AML-193 (cell line): ENCODE measurements around the gene ZIM2.

Source experiments
- DNase-seq, 2 experiments: peaks; one replicate each; lab custom pipeline; 2025; lab: John Stamatoyannopoulos, UW

Gene ZIM2

DNA sequence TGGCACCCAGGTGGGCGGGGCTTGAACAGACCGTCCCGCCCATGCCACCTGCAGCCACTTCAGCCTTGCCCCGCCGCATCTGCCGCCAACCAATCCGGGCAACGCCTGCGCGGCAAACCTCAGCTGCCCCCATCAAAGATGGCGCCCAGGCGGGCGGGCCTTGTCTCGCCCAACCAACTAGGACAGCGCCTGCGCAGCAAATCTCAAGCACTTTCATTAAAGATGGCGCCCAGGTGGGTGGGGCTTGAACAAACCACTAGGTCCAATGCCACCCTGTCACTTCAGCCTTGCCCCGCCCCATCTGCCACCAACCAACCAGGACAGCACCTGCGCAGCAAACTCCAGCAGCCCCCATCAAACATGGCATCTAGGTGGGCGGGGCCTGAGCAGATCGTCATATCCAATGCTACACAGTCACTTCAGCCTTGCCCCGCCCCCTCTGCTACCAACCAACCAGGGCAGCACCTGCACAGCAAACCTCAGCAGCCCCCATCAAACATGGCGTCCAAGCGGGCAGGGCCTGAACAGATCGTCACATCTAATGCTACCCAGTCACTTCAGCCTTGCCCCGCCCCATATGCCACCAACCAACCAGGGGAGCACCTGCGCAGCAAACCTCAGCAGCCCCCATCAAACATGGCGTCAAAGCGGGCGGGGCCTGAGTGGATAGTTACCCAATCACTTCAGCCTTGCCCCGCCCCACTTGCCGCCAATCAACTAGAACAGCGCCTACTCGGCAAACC is 1.4 kb downstream of the ZIM2 start:
- DNase-seq = no peak

DNA sequence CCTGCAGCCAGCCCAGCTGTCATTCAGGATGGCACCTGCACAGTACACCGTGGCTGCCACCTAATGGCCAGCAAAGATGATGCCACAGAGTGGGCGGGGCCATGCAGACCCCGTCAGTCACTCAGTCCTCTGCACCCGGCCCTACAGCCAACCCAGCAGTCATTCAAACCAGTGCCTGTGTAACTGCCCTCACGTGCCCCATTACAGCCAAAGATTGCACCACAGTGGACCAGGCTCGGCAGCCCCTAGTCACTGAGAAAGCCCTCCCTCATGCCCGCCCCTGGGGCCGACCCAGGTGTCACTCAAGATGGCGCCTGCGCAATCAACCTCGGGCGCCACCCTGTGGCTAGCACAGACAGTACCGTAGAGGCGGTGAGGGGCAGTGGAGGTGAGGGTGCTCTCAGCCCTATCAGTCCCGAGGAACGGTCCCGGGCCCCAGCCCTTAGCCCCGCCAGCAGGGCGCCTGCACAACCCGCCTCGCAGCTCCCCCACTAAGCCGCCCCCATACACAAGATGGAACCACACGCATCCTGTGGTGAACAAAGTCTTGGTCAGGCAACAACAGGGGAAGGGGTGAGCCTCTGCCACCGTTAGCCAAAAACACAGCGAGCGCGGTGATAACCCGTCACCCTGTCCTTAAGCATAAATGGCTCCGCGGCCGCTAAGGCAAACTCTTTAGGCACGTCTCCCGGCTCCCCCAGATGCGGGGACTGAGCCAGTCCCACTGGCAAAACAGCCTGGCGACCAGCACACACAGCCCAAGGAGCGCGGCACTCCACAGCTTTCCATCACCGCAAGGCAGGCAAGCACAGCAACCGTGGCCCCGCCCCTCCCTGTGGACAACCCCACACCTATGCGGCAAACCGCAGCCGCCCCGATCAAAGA is 2.3 kb downstream of the ZIM2 start:
- no peak for DNase-seq

DNA sequence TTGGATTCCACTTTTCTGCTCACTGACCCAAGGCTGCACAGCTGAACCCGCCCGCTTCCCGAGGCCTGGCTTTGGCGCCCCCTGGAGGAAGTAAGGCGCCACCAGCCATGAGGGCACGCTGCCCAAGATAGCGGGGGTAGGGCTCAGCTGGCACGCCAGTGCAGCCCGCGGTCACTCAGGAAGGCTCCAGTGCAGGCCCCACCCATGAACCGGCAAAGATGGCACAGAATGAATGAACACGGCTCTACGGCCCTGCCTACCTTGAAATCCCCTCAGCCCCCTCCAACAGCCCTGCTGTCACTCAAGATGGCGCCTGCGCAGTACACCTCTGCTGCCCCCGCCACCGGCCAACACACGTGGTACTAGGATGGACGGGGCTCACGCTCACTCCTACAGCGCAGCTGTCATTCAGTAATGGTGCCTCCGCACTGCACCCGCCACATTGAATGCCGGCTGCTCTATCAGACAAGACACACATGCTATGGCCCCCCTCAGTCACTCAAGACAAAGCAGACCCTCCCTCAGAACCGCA is 3.0 kb downstream of the ZIM2 start:
- no peak for DNase-seq

DNA sequence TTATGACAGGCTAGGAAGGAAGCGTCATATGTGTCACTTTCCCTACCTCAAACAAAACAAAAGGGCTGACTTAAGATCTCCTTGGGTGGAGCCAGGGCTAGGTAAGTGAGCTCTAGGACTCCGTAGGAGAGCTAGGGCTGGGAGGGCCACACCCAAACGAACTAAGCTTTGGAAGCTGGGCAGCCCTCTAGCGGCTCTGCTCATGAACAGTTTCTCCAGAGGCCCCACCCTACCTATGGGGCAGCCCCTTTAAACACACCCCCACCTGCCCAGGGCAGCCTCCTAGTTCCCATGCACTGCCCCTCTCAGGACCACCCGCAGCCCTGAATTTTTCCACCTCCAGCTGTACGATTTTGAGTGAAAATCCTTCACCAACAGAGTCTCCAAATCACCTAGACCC is 3.5 kb downstream of the ZIM2 start:
- no peak for DNase-seq

DNA sequence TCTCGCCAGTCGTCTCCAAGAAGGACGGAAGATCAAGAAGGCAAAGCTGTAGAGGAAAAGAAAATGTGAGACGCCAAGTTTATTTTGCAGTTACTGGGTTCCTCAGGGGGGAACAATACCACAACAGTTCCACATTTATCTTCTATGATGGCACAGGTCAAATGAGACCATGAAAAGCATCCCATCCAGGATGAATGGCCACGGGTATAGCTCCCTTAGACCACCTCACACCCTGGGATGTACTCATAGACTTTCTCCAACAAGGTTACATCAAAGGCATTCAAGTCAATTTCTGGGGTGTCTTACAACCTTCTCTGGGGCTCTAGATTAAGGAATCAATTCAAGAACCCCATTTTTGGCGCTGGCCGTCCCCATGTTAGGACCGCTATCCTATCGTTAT is 4.5 kb downstream of the ZIM2 start:
- DNase-seq = no peak

DNA sequence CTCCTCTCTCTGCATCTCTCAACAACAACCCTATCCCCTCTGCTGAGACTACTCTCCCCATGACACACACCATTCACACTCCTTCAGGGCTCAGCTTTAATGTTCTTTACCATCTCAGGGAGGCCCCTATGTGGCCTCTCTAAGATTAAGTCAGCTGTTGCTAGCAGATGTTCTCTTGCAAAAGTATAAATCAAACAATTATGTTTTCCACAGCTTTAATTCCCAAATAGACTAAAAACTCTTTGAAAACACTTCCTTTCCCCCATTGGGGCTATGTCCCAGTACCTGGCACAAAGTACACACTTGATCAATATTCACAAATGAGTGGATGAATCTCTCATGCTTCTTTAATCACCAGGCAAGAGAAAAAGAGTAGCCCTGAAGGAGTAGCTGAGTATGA is 5.1 kb downstream of the ZIM2 start:
- DNase-seq = no peak

DNA sequence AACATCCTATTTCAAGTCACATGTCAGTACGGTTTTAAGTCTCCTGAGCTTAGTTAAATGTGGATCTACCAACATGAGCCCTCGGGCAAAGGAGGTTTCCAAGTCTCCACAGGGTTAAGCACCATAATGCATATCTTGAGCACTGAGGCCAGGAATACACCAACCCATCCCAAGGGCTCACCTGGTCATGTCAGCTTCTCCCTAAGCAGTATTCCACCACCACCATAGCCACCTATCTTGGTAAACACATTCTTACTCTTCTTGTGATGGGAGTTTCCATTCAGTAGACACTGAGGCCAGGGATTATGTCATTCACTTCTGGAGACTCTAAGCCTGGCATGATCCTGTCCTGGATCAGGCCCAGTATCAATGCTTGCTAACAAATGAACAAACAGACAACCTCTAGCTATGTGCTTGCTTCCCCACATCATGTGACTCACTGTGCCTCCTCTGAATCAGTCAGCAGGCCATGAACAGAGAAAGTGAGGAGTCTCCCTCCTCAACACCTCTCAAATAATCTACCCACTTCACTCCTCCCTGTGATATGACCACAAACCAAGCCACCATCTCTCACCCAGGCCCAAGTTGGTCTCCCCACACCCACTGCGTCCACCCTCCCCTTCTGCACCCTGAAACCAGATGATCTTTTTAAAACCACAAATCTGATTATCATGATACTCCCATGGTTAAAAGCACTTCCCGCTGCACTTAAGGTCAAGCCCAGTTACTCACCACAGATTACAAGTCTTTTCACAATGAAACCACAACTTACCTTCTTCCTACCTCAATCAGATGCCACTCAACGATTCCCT is 5.8 kb downstream of the ZIM2 start:
- no peak for DNase-seq

DNA sequence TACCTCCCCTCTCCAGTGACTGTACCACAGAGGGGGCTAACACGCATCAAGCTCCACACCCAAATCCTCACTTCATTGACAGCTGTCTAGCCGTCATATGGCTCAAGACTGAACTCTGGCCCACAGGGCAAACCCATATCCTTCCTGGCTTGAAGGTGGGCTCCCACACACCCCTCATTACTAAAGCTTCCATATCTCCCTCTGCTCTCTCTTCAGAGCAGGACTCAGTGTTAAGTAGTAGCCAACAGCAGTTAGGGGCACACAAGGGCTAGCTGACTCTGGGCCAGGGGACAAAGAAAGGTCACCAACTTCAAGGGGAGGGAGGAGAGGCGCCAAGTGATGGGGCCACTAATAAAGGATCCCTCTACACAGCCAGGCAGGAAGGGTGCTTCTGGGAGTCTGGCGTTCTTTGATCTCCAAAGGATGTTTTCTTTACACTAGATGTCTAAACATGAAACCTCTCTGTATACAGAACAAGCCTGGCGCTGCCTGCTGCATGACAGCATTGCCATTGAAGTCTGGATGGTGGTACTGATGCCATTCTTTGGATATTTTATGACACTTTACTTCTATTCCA is 8.1 kb downstream of the ZIM2 start:
- no peak for DNase-seq

DNA sequence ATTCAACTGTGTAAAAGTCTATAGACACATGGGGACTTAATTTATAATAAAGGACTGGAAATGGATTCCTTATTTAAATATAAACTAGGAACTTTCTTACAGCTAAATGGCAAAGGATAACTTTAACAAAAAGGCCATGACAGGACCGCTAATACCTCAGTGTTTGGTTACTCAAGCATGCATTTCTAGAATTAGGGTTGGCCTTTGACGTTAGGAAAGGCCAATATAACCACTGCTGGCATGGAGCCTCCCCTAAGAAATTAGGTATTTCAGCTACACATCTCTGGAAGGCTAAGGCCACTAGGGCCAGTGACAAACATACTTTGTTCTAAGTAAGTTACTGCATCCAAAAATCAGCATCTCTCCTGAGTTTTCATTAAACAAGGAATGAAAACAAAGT is 9.3 kb downstream of the ZIM2 start:
- DNase-seq = no peak

DNA sequence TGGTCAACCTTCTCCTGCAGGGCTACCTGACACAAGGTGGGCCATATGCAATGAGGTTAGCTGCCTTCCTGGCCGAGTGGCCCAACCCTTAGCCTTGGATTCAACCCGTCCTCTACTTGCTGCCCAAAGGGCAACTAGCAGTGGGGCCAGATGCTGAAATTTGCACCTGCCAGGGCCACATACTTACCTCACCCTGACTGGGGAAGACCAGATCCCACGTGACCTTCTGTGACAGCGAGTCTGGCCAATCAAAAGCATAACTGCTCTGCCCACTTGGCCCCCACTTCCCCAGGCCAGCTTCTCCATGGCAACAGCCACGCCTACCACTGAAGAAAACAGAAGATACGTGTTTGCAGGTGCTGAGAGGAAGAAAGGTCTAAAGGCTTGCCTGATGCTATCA is 10.9 kb downstream of the ZIM2 start:
- no peak for DNase-seq

DNA sequence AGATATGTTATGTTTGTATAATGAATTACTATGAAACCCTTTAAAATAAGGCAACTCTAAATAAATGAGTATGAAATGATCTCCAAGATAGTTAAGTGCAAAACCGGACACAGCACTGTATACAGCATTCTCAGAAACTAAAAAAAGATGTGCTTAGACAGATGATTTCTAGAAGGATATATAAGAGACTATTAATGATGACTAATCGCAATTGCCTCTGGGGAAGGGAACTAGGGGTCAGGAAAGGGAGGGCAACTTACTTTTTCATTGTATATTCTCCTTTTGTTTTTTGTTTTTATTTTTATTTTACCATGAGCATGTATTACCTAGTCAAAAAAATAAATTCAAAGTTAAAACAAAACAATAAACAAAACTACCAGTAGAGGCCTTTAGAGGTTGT is 12.8 kb downstream of the ZIM2 start:
- DNase-seq = no peak

DNA sequence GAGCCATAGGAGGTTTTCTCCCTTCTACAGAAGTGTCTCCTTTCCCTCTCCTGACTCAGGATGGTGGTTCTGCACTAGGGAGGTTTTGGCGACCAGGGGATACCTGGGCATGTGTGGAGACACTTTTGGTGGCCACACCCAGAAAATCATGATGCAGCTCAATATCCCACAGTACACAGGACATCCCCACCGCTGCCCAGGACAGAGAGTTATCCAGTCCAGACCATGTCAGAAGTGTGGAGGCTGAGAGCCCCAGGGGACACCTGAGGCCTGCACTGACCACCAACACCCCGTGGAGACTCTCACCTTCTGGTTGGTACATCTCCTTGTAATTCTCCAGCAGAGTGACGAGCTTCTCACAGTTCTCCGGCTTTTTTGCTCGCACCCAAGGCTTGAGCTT is 16.6 kb downstream of the ZIM2 start:
- DNase-seq = no peak

DNA sequence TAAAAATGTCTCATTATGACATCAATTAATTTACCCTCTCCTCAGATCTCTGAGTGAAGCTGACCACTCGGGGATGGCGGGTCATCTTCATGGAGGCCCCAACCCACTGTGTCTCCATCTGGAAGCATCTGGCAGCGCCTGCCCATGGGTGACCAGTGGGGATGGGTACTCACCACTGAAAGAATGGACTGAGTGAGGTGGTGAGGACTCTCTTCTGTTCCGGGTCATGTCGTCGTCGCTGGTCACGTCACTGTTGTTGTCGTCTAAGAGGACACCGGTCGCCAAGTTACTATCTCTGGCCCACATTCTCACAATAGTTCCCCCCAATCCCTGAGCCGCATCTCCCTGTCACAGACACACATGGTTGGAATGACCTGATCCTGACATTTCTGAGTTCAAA is 17.1 kb downstream of the ZIM2 start:
- DNase-seq = no peak

DNA sequence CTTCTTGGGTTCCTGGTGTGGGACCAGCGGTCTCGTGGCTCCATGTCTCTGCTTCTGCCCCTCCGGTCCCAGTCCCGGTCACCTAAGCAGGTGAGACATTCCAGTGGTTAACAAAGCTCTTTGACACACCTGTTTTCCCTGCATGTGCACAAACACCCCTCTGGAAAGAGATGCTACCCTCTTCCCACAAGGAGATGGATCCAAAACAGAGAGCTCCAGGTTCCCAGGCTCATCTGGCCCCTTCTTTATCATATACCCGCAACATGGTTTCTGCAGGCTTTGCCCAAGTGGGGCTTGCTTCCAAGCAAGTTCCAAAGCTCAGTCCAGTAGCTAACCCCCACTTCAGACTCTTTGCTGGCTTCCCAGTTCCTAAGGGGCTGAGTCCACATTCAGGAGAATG is 17.8 kb downstream of the ZIM2 start:
- no peak for DNase-seq

DNA sequence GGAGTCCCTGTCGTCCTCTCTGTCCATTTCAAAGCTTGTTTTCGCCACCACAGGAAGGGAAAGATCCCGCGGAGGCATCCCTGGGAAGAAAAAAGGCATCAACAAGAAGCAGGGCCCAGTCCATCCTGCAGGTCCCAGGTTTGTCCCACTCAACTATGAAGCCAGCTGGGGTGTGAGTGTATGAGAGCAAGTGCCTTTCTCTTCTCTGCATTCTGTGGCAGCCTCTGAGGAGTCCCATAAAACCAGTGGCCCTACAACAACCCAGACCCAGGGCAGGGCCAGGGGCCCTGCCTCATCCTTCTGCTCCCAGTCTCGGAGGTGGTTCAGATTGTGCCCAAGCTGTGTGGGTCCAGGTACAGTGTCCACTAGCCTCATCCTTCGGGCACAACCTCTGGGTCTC is 18.9 kb downstream of the ZIM2 start:
- DNase-seq = no peak

DNA sequence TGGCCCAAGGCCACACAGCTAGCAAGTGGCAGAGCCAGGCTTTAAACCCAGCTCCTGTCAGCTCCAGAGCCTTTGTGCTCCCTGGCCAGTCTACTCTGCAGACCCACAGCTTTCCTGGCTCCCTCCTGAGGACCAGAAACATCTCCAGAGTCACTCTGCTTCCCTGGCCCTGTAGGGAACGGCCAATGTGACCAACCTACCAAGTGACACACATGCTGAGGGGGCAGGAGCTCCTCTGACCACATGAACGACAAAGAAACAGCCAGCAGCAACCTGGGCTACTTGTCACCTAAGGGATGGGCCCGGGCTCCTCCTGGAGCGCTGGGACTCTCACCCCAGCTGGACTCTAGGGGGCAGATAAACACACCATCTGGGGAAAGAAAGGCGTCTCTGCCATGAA is 19.3 kb downstream of the ZIM2 start:
- DNase-seq = no peak

DNA sequence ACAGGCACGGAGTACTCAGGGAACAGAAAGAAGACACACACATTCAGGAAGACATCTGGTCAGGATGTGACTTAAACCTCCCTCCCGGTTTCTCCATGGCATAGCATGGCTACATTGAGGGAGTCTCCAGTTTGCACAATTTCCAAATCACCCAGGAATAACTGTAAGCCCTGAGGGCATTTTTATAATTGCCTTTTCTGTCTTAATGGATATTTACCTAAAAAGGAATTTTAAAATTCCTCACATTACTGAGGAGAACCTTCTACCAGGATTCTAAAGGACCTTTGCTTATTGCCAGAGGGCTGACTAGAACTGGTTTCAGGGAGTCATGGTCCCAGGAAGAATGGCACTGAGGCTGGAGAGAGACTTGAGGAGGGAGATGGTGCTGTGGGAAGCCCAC is 21.4 kb downstream of the ZIM2 start:
- DNase-seq = no peak

DNA sequence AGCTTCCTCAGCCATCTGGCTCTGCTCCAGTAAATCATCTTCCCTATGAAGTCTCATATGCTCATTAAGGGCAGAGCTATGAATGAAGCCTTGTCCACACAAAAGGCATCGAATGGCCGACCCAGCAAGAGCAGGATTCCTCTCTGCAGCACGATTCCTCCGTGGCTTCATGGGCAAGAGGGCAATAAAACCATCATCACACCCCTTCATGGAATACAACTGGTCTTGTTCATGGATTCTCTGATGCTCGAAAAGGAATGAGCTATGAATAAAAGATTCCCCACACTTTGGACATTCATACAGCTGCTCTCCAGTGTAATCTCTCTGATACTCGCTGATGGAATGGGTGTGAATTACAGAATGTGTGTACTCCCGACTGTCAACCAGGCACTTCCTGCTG is 25.9 kb downstream of the ZIM2 start:
- no peak for DNase-seq

DNA sequence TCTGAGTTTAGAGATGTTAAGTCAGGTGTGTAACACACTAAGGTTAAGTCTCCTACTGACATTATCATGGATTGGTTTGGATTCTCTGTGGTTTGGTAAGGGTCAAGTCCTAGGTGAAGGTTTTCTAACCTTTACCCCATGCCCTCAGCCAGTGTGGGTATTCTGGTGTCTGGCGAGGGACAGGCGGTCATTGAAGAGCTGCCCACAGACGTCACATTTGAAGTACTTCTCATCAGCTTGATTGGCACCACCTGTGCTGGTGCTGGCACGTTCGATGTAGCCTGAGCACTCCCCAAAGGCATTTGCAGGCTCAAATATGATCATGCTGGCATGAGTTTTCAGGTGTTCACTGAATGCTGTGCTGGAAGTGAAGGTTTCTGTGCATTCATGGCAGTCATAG is 27.0 kb downstream of the ZIM2 start:
- no peak for DNase-seq

DNA sequence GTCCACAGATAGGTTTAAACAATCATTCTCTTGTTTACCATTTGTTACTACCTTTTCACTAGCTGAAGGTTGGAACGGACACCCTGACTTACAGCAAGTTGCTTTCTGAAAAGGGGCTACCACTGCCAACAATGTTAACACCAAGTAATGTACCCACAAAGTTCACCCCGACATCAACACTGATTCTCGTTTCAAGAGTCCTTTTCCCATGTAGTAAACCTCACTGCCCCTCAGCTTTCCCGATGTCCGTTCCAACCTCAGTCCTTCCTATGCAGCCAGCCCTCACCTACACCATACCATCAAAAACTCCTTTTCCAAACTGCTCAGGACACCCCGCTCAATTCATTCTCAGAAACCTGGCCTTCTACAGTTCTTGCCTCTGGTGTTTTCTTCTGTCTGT is 29.0 kb downstream of the ZIM2 start:
- DNase-seq = no peak

DNA sequence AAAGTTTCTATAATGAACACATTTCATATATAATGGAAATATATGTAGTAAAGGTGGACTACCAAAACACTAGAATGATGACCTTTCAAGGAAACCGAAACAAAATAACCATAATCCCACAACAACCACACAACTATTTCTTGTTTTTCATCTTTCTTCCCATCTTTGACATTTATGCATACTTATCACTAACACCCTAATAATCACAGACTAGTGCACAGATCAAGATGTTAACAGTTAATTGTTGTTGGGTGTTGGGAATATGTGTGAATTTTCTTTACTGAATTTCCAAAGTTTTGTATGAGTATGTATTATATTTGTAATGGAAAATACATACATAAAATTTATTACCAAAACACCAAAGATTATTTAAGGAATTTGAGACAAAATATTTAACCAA is 30.3 kb downstream of the ZIM2 start:
- DNase-seq = no peak

DNA sequence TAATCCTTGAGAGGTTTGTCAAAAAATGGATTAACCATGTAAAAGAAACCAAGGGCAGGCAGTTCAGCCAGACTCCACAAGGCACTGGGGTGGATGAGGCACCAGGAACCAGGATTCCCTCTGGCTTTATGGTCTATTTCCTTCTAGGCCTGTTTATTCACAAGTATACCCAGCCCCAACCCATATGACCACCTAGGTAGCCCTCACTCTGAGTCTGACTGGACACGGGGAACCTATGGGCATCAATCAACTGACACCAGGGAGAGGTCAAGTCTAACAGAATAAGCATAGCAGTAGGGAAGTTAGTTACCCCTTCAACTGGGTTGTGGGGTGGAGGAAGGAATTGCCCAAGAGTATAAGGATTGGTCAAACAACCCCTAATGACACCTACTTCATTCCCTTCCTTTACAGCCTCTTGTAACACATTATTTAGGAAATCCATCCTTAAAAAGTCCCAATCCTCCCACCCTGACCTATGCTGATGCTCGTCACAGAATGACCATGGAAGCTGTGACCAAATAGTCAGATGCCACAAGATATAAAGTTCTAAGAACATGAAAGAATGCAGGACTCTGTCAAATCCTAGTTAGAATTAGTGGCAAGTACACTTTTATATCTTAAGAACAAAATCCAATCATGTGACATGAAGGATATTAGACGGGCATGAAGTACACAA is 31.7 kb downstream of the ZIM2 start:
- no peak for DNase-seq
